Left lung (tissue), 10 donors: ENCODE data around the gene INPP5D. TPM values are rescaled to one million over a fixed set of nuclear protein-coding genes. Genes with fewer than 3 reads are reported as not detected.

Experiments used
- ATAC-seq: fragments of 200-7000 bp; cut with Tn5 transposase; one replicate; pipeline ENCODE4 v1.9.1; 2020; ENCODE audit warnings: moderate library complexity
- DNase-seq, 4 donors: peaks; one replicate each; pipeline ENCODE4 v3.0.0-alpha.2; 2013 to 2020
- H3K27ac ChIP-seq, 2 donors: fragments of 200-600 bp; sonication (generic) in 1 of 2; one replicate each; pipeline versions ENCODE4 v1.5.0 to v1.8.0; 2020 to 2021
- H3K27me3 ChIP-seq, 2 donors: fragments of 200-600 bp; sonication (generic) in 1 of 2; one replicate each; pipeline versions ENCODE4 v1.5.0 to v1.8.0; 2020 to 2021
- H3K36me3 ChIP-seq, 2 donors: fragments of 200-600 bp; sonication (generic) in 1 of 2; one replicate each; pipeline versions ENCODE4 v1.5.0 to v1.8.0; 2020 to 2021
- H3K4me1 ChIP-seq, 2 donors: fragments of 200-600 bp; one replicate each; pipeline ENCODE4 v1.8.0; 2021
- H3K4me3 ChIP-seq, 2 donors: fragments of 200-600 bp; sonication (generic) in 1 of 2; one replicate each; pipeline versions ENCODE4 v1.5.0 to v1.8.0; 2020 to 2021; ENCODE audit warnings: mild to moderate bottlenecking in 1 of 2
- H3K9me3 ChIP-seq, 2 donors: fragments of 200-600 bp; sonication (generic) in 1 of 2; one replicate each; pipeline versions ENCODE4 v1.5.0 to v1.8.0; 2020 to 2021
- intact Hi-C, 2 donors: fragments of 100-400 bp; cut with DNase I; formaldehyde crosslinking; loops; one replicate each; pipeline versions ENCODE4 v1.11.2 to v1.14.2; 2022
- polyA plus RNA-seq, 6 donors: library from polyadenylated mRNA; unstranded; fragments of 120-200 nt; gene quantifications; one replicate each; pipeline ENCODE4 v1.2.1, GENCODE V29; 2013; ENCODE audit not compliant: insufficient read length in 6 of 6
- total RNA-seq, 2 donors: library from RNA; stranded (reverse); fragmentation: NEBNext Ultra II Directional; extraction: Animal tissue kit (Norgen Biotek cat#: 25700); gene quantifications; one replicate each; pipeline ENCODE4 v1.2.1, GENCODE V29; 2021
- TF ChIP-seq, protein P1 (sequence below), 2 donors: fragments of 200-600 bp; sonication (generic) in 1 of 2; IDR thresholded peaks; one replicate each; pipeline versions ENCODE4 v1.5.0 to v1.8.0; 2021; ENCODE audit warnings: antibody characterized with exemption in 2 of 2
- donor health status: DM: no; HTN: yes; CAD: no.
- donor health status: DM: no; HTN: no; CAD: no.

Gene INPP5D
- total and polyA plus RNA-seq, 8 donors: 10.8 to 40.5 (median 15.0) TPM

DNA sequence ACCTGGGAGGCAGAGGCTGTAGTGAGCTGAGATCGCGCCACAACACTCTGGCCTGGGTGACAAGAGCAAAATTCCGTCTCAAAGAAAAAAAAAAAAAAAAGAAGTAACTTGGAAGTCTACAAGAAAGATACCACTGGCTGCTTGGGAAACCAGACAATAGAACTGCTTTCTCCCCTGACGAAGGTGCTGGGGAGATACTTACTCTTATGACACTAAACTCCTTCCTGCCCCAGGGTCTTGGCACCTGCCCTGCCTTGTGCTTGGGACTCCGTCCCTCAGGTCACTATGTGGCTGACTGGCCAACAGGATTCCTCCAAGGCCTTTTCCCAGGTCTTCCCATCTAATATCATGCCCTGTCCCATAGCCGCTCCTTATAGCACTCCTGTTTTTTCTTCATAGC lies 30.7 kb downstream of the INPP5D start:
- Histone ChIP-seq H3K4me3 (no peak overlapping the region), H3K27ac (no peak overlapping the region), H3K27me3 (no peaks in the 10 kb centered on the region), H3K9me3 (no peaks in the 10 kb centered on the region), H3K4me1 (peaks cover 0 to 61% of the 10 kb centered on the region in 2 donors), H3K36me3 (no peaks in the 10 kb centered on the region)
- TF ChIP-seq, protein P1, sequence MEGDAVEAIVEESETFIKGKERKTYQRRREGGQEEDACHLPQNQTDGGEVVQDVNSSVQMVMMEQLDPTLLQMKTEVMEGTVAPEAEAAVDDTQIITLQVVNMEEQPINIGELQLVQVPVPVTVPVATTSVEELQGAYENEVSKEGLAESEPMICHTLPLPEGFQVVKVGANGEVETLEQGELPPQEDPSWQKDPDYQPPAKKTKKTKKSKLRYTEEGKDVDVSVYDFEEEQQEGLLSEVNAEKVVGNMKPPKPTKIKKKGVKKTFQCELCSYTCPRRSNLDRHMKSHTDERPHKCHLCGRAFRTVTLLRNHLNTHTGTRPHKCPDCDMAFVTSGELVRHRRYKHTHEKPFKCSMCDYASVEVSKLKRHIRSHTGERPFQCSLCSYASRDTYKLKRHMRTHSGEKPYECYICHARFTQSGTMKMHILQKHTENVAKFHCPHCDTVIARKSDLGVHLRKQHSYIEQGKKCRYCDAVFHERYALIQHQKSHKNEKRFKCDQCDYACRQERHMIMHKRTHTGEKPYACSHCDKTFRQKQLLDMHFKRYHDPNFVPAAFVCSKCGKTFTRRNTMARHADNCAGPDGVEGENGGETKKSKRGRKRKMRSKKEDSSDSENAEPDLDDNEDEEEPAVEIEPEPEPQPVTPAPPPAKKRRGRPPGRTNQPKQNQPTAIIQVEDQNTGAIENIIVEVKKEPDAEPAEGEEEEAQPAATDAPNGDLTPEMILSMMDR (IDR thresholded peaks at IDR 0.05): no peak
- no peak for ATAC-seq
- no peak for DNase-seq
- intact Hi-C loops: no loop called here

DNA sequence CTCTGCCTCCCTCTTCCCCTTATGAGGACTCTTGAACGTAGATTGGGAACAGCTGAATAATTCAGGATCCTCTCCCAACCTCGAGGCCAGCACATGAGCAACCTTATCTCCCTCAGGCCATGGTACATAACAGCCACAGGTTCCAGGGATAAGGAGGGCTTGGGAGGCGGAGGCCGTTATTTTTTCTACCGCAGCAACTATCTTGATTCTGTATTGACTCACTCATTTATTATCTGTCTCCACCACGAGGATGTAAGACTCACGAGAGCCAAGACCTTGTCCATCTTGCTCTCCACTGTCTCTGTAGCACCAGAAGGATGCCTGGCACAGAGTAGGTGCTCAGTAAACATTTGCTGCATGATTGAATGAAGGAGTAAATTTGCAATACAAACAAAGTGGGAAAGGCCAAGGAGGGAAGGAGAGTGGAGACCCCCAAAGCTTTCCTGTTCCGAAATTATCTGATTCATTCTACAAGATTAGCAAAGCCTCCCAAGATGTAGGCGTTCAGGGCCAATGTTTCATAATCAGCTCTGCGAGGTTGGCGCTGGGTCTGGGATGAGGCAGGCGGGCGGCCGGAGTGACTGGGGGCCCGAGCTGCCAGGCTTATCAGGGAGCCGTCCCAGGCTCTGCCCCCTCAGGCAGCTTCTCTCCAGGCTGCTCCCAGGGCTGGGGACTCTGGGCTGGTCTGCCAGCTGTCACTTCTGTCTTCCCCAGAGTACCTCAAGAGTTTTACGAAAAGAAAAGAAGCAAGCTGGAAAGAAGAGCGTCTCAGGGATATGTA lies 31.6 kb downstream of the INPP5D start:
- intact Hi-C loops: no loop called here
- DNase-seq: no peak
- peak overlapping the region in 1 of 2 donors; percentile 64 for H3K27ac ChIP-seq

DNA sequence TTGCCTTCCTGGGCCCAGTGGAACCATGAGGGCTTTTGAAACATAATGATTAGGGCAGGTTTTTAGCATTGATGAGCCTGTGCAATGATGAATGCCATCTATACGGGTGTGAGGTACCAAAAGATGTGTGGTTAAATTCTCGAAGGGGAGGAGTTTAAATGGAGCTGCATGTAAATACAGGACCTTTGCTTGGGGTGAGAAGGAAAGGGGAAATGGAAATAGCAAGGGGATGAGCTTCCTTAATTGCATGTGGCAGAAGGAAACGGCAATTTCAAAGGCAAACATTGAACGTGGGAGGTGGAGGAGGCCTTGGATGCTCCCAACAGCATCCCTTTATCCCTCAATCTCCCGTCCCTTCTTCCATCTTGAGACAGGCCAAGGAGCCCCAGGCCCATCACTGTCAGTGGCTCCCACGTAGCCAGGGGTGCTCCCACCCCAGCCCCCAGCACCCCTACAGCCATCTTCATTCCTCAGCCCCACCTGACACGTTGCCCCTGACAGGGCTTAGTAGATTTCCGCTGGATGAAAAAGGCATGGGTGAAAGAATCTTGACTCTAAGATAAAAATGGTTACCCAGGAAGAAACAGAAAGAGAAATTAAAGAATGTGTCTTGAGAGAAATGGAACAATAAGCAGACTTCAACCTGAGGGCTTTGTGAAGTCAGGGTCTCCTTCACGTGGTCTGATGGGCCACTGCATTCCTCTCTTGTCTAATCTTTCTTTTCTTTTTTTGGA lies 32.5 kb downstream of the INPP5D start:
- intact Hi-C loops: no loop called here
- peak overlapping the region in 1 of 2 donors; percentile 64 for H3K27ac ChIP-seq
- TF ChIP-seq, protein P1 (IDR thresholded peaks at IDR 0.05): no peak
- H3K36me3 ChIP-seq: no peaks in the 10 kb centered on the region
- no peak overlapping the region for H3K4me3 ChIP-seq
- H3K9me3 ChIP-seq: no peaks in the 10 kb centered on the region
- DNase-seq: no peak
- ATAC-seq: peak; percentile 30
- peaks cover 0 to 43% of the 10 kb centered on the region in 2 donors for H3K4me1 ChIP-seq
- H3K27me3 ChIP-seq: no peaks in the 10 kb centered on the region

More for the DNA sequence above, 31.6 kb downstream of the INPP5D start:
- Histone ChIP-seq H3K36me3 (no peaks in the 10 kb centered on the region), H3K4me1 (peaks cover 0 to 52% of the 10 kb centered on the region in 2 donors), H3K4me3 (no peak overlapping the region), H3K27me3 (no peaks in the 10 kb centered on the region), H3K9me3 (no peaks in the 10 kb centered on the region)
- no peak for ATAC-seq
- TF ChIP-seq, protein P1 (IDR thresholded peaks at IDR 0.05): no peak

DNA sequence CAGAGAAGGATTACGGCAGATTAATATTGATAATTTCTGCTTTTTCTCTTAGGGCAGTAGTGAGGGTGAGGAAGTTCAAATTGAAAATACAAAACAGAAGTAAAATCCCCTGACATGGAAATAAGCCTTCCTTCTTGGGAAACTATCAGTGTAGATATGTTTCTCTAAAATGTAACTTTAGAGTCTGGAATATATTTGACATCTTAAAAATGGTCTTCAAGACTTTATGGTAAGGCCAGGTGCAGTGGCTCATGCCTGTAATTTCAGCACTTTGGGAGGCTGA lies 33.0 kb downstream of the INPP5D start:
- peak overlapping the region in 1 of 2 donors; percentile 64 for H3K27ac ChIP-seq
- intact Hi-C loops: no loop called here
- peak; percentile 37 for ATAC-seq

DNA sequence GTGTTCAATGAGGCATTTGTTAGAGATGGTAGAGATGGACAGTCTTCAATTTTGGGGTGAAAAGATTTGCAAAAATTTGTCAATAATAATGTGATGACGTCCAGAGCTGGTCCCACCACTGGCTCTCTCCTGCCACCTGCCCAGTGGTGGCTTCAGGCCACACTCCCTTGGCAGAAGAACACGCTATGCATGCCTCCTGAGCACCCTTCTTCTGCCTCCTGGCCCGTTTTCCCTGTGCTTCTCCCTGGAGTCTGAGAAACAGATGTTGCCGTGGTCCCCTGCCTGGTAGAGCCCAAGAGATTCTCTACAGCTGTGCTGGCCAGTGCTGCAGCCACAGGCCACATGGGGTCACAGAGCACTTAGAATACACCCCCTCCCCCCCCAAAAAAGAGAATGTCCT lies 33.6 kb downstream of the INPP5D start:
- H3K36me3 ChIP-seq: no peaks in the 10 kb centered on the region
- no peaks in the 10 kb centered on the region for H3K9me3 ChIP-seq
- DNase-seq (no peak), ATAC-seq (no peak)
- TF ChIP-seq, protein P1 (IDR thresholded peaks at IDR 0.05): no peak
- no peak overlapping the region for H3K4me3 ChIP-seq
- peak overlapping the region in 1 of 2 donors; percentile 64 for H3K27ac ChIP-seq
- H3K4me1 ChIP-seq: peaks cover 0 to 32% of the 10 kb centered on the region in 2 donors
- H3K27me3 ChIP-seq: no peaks in the 10 kb centered on the region
- intact Hi-C loops: no loop called here

More for the DNA sequence above, 33.0 kb downstream of the INPP5D start:
- no peak for DNase-seq
- no peaks in the 10 kb centered on the region for H3K27me3 ChIP-seq
- no peaks in the 10 kb centered on the region for H3K36me3 ChIP-seq
- TF ChIP-seq, protein P1 (IDR thresholded peaks at IDR 0.05): no peak
- peaks cover 0 to 38% of the 10 kb centered on the region in 2 donors for H3K4me1 ChIP-seq
- H3K9me3 ChIP-seq: no peaks in the 10 kb centered on the region
- H3K4me3 ChIP-seq: no peak overlapping the region
